GM21723 (cell line): Measurements from ENCODE around the gene TNNT3.
"Not testable (repeated sequence)": the region's sequence is repeated elsewhere in the genome, so short reads cannot be mapped to it uniquely, and the experiment has no call there.

ENCODE experiments used
- ATAC-seq: cut with Tn5 transposase; IDR thresholded peaks from one replicate; pipeline ENCODE4 v1.9.1; 2021; ENCODE audit warnings: mild to moderate bottlenecking, moderate library complexity; ENCODE audit not compliant: unreplicated experiment

The TNNT3 gene

GRCh38 chr11:1880746-1881441, 38.6 kb upstream of the TNNT3 start:
- no peak for ATAC-seq

DNA sequence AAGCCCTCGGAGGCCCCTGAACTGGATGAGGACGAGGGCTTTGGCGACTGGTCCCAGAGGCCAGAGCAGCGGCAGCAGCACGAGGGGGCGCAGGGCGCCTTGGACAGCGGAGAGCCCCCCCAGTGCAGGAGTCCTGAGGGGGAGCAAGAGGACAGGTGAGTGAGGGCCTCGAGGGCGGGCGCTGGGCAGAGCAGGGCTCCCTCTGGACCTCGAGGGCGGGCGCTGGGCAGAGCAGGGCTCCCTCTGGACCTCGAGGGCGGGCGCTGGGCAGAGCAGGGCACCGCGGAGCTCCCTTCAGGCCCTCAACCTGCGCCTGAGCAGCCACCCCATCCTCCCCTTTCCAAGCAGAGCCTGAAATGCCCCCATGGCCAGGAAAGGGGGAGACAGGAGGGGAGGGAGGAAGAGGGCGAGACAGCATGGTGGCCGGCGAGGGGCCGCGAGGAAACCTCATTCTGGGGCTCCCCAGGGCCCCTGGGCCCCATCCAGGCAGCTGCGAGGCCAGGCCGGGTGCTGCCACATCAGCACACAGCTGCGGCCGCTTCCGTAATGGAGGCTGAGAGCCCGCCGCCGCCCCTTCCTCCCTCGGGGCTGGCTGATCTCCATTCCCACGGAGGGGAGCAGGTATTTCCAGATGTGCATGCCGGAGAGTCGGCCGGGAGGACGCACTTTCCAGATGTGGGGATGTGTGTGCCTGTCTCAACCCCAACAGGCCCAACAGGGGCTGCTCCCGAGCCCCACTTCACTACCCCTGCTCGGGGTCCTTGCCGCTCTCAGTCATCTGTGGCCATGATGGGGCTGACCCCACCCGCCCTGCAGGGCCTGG, 37.9 kb upstream of the TNNT3 start:
- ATAC-seq: peak; percentile 14

GRCh38 chr11:1882265-1883238, 37.0 kb upstream of the TNNT3 start:
- ATAC-seq: peak; percentile 72

DNA sequence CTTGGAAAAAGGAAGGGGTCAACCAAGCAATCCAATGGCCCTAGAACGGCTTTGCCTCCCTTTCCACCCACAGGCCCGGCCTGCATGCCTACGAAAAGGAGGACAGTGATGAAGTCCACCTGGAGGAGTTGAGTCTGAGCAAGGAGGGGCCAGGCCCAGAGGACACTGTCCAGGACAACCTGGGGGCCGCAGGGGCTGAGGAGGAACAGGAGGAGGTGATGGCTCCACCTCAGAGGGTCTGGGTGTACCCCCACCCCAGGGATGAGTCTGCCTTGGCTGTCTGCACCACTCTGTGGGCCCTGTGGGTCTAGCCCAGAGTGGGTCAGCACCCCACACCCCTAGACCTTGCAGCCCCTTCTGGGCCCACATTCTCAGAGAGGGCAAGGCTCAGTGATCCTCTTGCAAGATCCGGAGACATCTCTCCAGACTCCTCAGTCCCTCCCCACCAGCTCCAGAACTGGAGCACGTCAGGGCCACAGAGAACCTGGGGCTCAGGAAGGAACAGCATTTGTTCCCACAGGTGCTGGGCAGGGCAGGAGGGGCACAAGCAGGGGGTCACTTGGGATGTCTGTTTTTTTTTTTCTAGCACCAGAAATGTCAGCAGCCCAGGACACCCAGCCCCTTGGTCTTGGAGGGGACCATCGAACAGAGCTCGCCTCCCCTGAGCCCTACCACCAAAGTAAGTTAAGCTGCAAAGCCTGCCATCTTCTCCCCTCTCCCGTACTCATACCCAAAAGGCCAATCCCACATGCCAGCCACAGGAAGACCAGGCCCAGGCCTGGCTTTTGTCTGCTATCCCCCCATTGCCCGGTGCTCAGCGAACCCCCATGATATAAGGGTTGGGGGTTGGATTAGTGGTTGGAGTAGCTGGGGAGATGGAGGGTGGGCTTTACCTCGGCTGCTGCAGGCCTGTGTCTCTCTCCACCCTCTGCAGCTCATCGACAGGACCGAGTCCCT, 35.9 kb upstream of the TNNT3 start:
- ATAC-seq: no peak

DNA sequence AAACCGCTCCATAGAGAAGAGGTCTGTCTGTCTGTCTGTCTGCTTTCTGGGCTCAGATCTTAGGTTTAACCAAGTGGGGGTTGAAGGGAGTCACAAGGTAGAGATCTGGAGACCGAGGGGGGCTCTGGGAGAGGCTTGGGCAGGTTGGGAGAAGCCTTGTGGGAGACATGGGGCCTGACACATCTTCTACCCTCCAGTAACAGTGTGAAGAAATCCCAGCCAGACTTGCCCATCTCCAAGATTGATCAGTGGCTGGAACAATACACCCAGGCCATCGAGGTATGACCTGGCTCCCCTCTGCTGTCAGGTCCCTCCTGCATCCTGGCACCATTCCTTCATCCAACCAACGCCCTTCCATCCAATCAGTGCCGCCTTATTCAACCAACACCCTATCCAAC, 35.2 kb upstream of the TNNT3 start:
- no peak for ATAC-seq

GRCh38 chr11:1886551-1886950, 33.0 kb upstream of the TNNT3 start:
- not testable (repeated sequence) for ATAC-seq

- ATAC-seq: no peak
Observed at GRCh38 chr11:1887451-1888346, 31.8 kb upstream of the TNNT3 start.

DNA sequence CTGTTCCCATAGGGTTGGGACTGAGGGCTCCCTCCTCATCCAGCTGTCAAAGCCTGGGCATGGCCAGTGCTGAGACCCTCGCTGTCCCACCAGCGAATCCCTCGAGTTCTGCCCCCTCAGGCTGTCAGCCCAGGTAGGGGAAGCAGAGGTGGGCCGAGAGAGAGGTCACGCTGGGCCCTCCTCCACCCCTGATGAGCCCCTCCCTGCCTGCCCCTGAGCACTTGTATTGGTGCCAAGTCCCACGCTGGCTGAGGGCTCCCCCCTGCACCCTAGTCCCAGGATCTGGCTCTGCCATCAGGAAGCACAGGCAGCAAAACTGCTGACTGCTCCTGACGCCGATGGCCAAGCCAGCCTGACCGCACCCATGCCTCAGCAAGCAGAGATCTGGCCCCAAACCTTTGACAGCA, 31.2 kb upstream of the TNNT3 start:
- no peak for ATAC-seq

GRCh38 chr11:1888811-1889210, 30.7 kb upstream of the TNNT3 start:
- no peak for ATAC-seq

- ATAC-seq: no peak
Observed at GRCh38 chr11:1889224-1889930, 30.1 kb upstream of the TNNT3 start.

DNA sequence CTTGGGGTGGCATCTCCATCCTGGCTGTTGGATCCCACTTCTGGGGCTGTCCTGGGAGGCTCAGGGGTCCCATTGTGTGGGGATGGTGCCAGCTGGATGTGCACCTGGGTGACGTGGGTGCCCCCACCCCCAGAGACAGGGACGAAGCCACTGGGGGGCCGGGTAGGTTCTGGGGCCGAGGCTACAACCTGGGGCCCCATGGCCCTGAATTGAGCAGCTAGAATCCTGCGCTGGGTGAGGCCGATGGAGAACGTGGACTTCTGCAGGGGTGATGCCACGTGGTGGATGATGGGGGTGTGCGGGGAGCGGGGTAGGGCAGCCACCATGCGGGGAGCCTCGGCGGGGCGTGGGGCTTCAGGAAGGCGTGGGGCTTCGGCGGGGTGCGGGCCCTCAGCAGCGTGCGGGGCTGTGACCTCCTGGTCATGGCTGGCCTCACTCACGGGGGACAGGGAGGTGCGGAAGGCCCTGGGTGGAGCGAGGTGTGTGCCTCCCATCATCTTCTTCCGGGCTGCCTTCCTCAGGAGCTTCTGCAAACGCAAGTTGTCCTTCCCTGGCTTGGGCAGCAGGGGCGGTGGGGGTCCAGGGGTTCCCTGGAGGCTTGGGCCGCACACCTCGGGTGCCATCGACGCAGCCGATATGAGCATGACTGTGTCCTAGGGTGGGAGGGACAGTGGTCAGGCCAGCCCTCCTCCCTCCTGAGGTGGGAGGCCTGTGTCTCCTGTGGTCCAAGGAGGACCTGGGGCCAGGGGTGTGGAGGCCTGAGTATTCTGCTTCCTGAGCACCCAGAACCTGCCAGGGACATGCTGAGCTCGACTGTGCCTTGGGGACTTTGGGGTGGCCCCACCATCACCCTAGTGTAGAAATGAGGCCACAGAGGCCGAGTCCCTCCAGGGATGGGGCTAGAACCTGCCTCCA, 29.3 kb upstream of the TNNT3 start:
- no peak for ATAC-seq

GRCh38 chr11:1890856-1891830, 28.4 kb upstream of the TNNT3 start:
- no peak for ATAC-seq

DNA sequence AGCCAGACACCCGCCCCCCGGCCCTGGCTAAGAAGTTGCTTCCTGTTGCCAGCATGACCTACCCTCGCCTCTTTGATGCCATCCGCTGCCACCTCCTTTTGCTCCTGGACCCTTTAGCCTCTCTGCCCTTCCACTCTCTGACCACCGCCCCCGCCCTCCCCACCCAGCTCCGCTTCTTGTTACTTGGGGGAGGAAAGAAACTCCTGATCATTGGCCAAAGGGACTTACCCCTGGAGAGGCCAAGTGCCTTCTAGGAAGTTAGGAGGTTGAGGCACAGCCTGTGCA, 27.7 kb upstream of the TNNT3 start, which contains the start of gene PRR33:
PRR33 (minus strand) TSS at position 65 of the 285 bp plus-strand sequence. CDS start 1,311 bp downstream, outside the sequence.
- no peak for ATAC-seq

DNA sequence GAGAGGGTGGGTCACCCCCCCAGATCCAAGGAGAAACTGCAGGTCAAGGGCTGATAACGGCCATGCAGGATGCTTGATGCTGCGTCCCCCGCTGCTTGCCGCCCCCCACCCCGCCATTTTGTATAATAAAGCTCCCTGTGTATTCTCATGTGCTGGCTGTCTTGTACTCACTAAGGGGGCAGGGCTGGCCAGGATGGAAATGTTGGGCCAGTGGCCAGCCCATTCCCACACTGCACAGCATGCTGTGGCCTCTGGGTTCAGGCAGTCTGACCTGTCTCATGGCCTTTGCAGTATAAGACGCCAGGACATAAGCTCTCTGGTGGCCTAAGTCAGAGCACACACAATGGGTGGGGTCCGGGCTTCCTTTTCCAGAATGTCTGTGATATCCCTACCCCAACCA, 27.4 kb upstream of the TNNT3 start:
- ATAC-seq: no peak

- no peak for ATAC-seq
Observed at GRCh38 chr11:1892558-1892957, 26.9 kb upstream of the TNNT3 start.
